ENCODE measurements around the gene ZNF830. TPM values are rescaled to one million over a fixed set of nuclear protein-coding genes. Genes with fewer than 3 reads are reported as not detected.

ZNF830 gene
- total and polyA plus RNA-seq, 2 of the 13 experiments (the other 11 are each of a cell fraction or from before 2014, with no cell fraction given): 6.1 to 19.0 TPM

DNA sequence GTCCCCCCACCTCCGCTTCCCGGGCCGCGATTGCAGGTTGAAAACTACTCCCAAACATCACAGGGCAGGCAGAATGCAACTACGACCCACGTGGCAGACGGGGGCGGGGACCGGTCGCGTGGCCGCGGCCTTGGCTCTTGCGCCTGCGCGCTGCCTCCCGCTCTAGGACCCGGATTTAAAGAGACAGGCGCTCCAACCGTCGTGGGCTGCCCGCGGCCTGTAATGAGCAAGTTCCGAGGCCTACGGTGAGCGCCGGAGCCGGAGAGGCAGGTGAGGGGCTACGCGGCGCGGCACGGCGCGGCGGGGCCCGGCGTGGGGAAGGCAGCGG, 19.0 kb downstream of the ZNF830 start, which contains the start of gene LIG3 (continued):
- peak; percentile 76; the same call in 1 of the 2 replicates for TF ChIP-seq FOXC1 (CRISPR knock-in tag; IDR thresholded peaks at IDR 0.05; ENCODE audit: borderline replicate concordance)
- TF ChIP-seq PCBP2 (optimal IDR thresholded peaks at IDR 0.05; ENCODE audit: low read depth, low read length, poor library complexity, severe bottlenecking): no peak
- no peak for TF ChIP-seq ZNF83 (CRISPR knock-in tag; IDR thresholded peaks at IDR 0.05; ENCODE audit: borderline replicate concordance)
- TF ChIP-seq DNMT3B (CRISPR knock-in tag; conservative IDR thresholded peaks at IDR 0.05): peak; percentile 63; the same call in 1 of the 2 replicates
- TF ChIP-seq PAF1 (CRISPR knock-in tag; IDR thresholded peaks at IDR 0.05): no peak
- TF ChIP-seq ZBTB1 (CRISPR knock-in tag; IDR thresholded peaks at IDR 0.05; ENCODE audit: borderline replicate concordance): no peak
- TF ChIP-seq ZNF577 (CRISPR knock-in tag; IDR thresholded peaks at IDR 0.05; ENCODE audit: borderline replicate concordance, low read depth): no peak
- no peak for TF ChIP-seq ZNF343 (CRISPR knock-in tag; IDR thresholded peaks at IDR 0.05)
- no peak for TF ChIP-seq FOSL1 (CRISPR knock-in tag; IDR thresholded peaks at IDR 0.05; ENCODE audit: borderline replicate concordance)
- TF ChIP-seq, protein P1, sequence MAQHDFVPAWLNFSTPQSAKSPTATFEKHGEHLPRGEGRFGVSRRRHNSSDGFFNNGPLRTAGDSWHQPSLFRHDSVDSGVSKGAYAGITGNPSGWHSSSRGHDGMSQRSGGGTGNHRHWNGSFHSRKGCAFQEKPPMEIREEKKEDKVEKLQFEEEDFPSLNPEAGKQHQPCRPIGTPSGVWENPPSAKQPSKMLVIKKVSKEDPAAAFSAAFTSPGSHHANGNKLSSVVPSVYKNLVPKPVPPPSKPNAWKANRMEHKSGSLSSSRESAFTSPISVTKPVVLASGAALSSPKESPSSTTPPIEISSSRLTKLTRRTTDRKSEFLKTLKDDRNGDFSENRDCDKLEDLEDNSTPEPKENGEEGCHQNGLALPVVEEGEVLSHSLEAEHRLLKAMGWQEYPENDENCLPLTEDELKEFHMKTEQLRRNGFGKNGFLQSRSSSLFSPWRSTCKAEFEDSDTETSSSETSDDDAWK (CRISPR knock-in tag; IDR thresholded peaks at IDR 0.05): no peak
- TF ChIP-seq HOXD1 (CRISPR knock-in tag; IDR thresholded peaks at IDR 0.05): no peak
- TF ChIP-seq SKI (IDR thresholded peaks at IDR 0.05; ENCODE audit: partially characterized antibody): no peak
- TF ChIP-seq NFE2 (CRISPR knock-in tag; IDR thresholded peaks at IDR 0.05): no peak
- no peak for TF ChIP-seq ZNF776 (CRISPR knock-in tag; IDR thresholded peaks at IDR 0.05)
- no peak for TF ChIP-seq AGO2 (optimal IDR thresholded peaks at IDR 0.05; ENCODE audit: low read depth, low read length)
- TF ChIP-seq, protein P2, sequence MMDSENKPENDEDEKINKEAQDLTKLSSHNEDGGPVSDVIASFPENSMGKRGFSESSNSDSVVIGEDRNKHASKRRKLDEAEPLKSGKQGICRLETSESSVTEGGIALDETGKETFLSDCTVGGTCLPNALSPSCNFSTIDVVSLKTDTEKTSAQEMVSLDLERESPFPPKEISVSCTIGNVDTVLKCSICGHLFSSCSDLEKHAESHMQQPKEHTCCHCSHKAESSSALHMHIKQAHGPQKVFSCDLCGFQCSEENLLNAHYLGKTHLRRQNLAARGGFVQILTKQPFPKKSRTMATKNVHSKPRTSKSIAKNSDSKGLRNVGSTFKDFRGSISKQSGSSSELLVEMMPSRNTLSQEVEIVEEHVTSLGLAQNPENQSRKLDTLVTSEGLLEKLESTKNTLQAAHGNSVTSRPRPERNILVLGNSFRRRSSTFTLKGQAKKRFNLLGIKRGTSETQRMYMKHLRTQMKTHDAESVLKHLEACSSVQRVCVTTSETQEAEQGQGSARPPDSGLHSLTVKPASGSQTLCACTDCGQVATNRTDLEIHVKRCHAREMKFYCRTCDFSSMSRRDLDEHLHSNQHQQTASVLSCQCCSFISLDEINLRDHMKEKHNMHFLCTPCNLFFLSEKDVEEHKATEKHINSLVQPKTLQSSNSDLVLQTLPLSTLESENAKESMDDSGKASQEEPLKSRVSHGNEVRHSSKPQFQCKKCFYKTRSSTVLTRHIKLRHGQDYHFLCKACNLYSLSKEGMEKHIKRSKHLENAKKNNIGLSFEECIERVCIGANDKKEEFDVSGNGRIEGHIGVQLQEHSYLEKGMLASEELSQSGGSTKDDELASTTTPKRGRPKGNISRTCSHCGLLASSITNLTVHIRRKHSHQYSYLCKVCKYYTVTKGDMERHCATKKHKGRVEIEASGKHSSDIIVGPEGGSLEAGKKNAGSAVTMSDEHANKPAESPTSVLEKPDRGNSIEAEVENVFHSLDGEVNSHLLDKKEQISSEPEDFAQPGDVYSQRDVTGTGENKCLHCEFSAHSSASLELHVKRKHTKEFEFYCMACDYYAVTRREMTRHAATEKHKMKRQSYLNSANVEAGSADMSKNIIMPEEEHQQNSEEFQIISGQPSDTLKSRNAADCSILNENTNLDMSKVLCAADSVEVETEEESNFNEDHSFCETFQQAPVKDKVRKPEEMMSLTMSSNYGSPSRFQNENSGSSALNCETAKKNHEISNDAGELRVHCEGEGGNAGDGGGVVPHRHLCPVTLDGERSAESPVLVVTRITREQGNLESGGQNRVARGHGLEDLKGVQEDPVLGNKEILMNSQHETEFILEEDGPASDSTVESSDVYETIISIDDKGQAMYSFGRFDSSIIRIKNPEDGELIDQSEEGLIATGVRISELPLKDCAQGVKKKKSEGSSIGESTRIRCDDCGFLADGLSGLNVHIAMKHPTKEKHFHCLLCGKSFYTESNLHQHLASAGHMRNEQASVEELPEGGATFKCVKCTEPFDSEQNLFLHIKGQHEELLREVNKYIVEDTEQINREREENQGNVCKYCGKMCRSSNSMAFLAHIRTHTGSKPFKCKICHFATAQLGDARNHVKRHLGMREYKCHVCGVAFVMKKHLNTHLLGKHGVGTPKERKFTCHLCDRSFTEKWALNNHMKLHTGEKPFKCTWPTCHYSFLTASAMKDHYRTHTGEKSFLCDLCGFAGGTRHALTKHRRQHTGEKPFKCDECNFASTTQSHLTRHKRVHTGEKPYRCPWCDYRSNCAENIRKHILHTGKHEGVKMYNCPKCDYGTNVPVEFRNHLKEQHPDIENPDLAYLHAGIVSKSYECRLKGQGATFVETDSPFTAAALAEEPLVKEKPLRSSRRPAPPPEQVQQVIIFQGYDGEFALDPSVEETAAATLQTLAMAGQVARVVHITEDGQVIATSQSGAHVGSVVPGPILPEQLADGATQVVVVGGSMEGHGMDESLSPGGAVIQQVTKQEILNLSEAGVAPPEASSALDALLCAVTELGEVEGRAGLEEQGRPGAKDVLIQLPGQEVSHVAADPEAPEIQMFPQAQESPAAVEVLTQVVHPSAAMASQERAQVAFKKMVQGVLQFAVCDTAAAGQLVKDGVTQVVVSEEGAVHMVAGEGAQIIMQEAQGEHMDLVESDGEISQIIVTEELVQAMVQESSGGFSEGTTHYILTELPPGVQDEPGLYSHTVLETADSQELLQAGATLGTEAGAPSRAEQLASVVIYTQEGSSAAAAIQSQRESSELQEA (CRISPR knock-in tag; IDR thresholded peaks at IDR 0.05; ENCODE audit: not compliant biosample characterization): no peak
- TF ChIP-seq, protein P3, sequence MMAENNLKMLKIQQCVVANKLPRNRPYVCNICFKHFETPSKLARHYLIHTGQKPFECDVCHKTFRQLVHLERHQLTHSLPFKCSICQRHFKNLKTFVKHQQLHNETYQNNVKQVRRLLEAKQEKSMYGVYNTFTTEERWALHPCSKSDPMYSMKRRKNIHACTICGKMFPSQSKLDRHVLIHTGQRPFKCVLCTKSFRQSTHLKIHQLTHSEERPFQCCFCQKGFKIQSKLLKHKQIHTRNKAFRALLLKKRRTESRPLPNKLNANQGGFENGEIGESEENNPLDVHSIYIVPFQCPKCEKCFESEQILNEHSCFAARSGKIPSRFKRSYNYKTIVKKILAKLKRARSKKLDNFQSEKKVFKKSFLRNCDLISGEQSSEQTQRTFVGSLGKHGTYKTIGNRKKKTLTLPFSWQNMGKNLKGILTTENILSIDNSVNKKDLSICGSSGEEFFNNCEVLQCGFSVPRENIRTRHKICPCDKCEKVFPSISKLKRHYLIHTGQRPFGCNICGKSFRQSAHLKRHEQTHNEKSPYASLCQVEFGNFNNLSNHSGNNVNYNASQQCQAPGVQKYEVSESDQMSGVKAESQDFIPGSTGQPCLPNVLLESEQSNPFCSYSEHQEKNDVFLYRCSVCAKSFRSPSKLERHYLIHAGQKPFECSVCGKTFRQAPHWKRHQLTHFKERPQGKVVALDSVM (CRISPR knock-in tag; IDR thresholded peaks at IDR 0.05): no peak
- no peak for TF ChIP-seq ZNF160 (CRISPR knock-in tag; IDR thresholded peaks at IDR 0.05)
- TF ChIP-seq, protein P4, sequence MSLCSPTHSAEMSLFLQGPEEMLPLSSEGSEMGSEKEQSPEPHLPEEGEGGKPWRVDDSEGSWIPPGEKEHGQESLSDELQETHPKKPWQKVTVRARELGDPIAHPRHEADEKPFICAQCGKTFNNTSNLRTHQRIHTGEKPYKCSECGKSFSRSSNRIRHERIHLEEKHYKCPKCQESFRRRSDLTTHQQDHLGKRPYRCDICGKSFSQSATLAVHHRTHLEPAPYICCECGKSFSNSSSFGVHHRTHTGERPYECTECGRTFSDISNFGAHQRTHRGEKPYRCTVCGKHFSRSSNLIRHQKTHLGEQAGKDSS (CRISPR knock-in tag; IDR thresholded peaks at IDR 0.05; ENCODE audit: borderline replicate concordance, low read depth): no peak
